Left forelimb (tissue), 1 donor: Measurements from ENCODE around the gene COPS4.
"Not testable (repeated sequence)": the region's sequence is repeated elsewhere in the genome, so short reads cannot be mapped to it uniquely, and the experiment has no call there.

Source experiments
- DNase-seq: peaks from one replicate; pipeline ENCODE4 v3.0.0-alpha.2; 2018; ENCODE audit warnings: low spot score

COPS4 gene

DNA sequence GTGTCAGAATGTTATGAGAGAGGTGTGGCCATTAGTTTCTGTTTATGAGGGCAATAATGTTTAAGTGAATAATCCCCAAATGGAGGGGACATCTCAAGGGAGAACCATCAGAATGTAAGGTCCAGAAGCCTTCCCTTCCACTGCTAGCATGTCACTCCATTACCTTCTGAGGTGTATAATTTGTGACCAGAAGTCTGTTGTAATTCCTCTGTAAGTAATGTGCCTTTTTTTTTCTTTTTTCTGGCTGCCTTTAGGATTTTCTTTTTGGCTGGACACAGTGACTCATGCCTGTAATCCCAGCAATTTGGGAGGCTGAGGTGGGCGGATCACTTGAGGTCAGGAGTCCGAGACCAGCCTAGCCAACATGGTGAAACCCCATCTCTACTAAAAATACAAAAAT, 10.8 kb upstream of the COPS4 start:
- no peak for DNase-seq

DNA sequence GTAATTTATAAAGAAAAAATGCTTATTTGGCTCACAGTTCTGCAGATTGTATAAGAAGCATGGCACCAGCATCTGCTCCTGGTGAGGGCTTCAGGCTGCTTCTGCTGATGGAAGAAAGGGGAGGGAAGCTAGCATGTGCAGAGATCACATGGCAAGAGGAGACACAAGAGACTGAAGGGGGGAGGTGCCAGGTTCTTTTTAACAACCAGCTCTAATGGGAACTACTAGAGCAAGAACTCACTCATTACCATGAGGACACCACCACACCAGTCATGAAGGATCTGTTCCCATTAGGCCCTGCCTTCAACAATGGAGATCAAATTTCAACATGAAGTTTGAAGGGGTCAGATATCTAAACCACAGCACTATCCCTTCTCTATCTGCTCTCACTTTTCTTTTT, 9.4 kb upstream of the COPS4 start:
- DNase-seq, result no peak

DNA sequence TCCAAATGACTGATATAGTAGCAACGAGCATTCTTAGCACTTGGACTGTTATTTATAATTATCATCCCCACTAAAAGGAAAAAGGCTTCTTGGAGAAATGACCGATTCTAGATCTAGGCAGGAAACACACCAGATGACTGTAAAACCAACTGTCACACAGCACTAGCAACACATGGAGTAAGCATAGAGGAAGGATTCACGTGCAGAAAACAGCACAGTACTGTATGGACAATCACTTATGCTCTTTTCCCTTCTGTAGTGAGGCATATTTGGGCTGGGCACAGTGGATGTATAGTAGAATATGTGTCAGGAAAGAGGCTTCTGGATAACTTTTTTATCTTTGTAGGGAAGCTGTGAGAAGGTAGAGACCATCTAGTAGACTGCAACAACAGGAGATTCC, 6.0 kb upstream of the COPS4 start:
- DNase-seq, result no peak

DNA sequence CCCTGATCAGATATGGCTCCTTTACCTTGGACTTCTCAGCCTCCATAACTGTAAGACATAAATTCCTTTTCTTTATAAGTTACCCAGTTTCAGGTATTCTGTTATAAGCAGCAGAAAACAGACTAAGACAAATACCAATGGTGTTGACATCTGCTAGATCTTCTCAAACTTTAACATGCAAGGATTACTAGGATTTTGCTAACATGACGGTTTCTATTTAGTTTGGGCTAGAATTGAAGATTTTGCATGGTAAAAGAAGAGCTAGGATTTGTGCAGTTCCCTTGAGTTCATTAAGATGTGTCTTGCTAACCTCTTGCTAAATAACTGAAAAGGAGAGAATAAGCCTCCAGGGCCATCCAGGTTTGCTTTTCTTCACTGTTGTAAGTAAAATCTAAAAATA, 5.3 kb upstream of the COPS4 start:
- DNase-seq, result no peak

DNA sequence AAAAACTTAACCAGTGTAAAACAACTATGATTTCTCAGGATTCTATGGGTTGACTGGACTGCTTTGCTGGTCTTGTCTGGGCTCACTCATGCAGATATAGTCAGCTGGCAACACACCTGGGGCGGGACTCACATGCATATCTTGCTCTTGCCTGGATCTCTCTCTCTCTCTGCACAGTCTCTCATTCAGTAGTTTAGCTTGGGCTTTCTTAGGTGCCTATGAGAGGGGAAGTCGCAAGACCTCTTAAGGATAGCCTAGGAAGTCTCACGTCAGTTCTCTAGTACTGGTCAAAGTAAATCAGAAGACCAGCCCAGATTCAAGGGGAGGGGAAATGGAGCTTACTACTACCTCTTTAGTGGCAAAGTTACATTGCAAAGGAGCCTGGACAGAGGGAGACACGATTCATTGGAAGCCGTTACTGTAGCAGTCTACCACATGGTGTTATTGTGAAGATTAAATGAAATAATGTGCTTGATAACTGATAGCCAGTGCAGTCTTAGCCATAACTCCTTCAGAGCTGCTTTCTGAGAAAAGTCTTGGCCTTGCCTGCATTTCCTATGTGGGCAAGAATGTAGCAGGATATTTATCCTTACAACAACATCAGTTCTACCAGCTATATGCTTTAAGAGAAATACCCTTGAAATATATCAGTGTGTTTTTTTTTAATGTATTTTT, 2.1 kb downstream of the COPS4 start:
- no peak for DNase-seq

DNA sequence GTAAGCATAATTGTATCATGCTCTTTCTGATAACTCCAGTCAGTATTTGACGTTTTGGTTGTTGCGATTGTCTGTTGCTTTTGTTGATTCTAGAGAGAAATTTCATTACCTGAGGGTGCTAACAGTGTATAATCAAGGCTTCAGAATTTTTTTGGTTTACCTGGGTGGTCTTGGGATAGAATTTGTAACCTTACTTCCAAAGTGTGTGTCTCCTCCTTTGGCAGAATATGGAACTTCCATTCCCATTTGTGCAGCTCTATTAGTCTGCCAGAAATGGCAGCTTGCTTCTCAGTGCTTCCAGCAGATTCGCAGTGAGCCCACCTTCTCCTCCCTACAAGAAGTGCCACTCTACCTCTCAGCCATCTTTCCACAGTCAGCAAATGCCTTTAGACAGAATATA, 5.3 kb downstream of the COPS4 start:
- no peak for DNase-seq

DNA sequence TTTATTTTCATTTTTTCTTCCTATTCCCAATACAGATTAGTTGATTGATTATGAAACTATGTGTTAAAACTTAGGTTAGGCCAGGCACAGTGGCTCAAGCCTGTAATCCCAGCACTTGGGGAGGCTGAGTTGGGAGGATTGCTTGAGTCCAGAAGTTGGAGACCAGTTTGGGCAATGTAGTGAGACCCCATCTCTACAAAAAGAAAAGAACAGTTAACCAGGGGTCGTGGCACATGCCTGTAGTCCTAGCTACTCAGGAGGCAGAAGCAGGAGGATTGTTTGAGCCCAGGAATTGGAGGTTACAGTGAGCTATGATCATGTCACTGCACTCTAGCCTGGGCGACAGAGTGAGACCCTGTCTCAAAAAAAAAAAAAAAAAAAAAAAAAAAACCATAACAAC, 8.2 kb downstream of the COPS4 start:
- DNase-seq, result not testable (repeated sequence)

DNA sequence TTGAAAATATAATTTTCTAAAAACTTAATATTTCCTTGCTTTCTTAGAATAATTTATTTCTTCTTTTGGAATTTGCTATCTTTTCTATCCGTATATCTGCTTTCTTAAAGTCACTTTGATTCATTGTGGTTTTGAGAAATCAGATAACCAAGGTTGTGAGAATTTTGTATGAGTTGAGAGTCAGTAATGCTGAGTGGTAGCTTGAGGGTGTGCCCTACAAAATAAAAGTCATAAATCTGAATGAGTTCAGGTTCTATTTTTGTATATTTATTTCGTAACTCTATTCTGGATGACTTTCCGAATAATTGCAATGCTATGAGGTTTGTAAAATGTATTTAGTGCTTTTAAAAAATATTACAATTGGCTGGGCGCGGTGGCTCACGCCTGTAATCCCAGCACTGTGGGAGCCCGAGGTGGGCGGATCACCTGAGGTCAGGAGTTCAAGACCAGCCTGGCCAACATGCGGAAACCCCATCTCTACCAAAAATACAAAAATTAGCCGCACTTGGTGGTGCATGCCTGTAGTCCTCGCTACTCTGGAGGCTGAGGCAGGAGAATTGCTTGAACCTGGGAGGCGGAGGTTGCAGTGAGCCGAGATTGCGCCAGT, 8.9 kb downstream of the COPS4 start:
- DNase-seq, result no peak

DNA sequence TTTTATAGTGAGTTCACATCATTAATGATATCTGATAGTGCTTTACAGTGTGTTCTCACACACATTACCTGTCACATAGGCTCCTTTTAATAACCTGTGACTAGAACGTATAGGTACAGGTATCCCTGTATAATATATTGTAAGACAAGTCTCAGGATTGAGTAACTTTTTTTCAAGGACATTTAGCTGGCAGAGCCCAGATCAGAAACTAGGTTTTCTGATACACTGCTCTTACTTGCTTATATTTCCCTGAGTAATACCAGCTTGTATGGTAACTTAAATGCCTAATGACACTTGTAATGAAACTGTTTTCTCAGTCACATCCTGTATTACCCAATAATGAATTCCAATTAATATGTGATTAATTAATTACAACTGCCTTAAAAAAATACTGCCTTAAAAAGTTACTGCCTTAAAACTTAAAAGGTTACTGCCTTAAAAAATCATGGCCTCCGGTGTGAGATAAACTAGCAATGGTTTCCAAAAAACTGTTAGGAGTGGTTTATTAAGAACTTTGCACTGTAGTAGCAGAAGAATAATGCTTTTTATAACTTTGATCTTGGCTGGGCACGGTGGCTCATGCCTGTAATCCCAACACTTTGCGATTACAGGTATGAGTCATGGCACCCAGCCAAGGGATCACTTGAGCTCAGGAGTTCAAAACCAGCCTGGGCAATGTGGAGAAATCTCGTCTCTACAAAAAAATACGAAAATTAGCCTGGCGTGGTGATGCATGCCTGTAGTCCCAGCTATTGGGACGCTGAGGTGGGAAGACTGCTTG, 11.9 kb downstream of the COPS4 start:
- DNase-seq, result no peak

DNA sequence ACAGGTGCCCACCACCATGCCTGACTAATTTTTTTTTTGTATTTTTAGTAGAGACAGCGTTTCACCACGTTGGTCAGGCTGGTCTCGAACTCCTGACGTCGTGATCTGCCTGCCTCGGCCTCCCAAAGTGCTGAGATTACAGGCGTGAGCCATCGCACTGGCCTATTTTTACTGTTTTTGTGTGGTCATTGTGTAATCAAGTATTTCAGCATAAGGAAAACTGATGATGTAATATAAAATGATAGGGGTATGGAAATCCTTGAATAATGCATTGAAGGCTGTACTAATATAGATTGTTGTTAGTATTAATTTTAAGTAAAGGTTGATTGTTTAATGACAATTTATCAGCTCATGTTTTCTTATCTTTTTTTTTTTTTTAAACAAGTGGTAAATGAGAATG, 13.8 kb downstream of the COPS4 start:
- DNase-seq, result not testable (repeated sequence)

DNA sequence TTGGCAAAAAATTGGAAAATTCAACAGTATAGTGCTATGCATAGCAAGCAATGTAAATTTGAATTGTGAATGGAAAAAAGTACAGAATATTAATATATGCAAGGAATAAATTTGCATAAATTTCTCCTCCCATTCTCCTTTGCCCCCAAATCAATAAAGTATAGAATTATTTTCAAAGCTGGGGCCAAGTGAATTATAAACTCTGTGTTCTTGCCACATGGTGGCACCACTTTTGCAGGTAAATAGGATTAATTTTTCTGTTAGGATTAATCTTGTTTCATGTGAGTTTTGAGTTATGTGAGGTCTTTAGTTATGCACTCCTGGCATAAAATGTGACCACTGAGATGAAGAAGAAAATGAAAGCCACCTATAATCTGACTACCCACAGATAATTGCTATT, 19.9 kb downstream of the COPS4 start:
- DNase-seq, result no peak

DNA sequence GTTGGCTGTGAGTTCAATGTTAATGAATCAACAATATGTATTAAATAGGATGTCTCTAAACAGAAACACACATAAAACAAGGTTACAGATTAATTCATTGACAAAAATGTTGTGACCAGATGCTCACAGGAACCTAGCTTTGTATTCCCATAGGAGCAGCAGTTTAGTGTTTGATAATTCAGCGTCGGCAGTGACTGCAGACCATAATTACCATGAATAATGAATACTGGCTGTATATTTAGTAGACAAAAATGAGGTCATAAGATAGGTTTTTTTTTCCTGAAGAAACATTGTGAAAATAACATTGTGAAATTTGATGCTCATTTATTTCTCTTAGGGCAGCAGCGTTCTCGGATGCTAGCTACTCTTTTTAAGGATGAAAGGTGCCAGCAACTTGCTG, 27.8 kb downstream of the COPS4 start:
- no peak for DNase-seq

DNA sequence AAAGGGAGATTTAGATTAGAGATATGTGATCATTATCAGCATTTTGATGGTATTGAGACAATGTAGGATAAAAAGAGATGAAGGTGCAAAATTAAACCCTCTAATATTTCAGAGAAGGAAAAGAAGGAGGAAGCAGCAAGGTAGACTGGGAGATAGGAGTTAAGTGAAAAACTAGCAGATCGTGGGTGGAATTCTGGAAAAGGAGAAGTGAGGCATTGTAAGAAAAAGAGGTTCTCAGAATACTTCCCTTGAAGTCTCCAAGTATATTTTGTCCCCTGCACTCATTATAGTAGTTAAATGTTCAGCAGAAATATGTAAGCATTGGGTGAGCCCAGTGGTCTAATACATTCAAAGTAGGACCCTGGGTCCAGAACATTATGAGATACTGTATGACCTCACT, 30.3 kb downstream of the COPS4 start:
- DNase-seq, result no peak

DNA sequence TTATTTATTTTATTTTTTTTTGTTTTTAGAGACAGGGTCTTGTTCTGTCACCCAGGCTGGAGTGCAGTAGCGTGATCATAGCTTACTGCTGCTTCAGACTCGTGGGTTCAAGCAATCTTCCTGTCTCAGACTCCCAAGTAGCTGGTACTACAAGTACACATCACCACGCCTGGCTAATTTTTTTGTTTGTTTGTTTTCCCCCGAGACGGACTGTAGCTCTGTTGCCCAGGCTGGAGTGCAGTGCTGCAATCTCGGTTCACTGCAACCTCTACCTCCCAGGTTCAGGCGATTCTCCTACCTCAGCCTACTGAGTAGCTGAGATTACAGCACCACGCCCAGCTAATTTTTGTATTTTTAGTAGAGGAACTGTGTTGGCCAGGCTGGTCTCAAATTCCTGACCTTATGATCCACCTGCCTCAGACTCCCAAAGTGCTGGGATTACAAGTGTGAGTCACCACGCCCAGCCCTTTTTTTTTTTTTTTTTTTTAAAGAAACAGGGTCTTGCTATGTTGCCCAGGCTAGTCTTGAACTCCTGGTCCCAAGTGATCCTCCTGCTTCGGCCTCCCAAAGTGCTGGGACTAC, 32.2 kb downstream of the COPS4 start:
- no peak for DNase-seq

DNA sequence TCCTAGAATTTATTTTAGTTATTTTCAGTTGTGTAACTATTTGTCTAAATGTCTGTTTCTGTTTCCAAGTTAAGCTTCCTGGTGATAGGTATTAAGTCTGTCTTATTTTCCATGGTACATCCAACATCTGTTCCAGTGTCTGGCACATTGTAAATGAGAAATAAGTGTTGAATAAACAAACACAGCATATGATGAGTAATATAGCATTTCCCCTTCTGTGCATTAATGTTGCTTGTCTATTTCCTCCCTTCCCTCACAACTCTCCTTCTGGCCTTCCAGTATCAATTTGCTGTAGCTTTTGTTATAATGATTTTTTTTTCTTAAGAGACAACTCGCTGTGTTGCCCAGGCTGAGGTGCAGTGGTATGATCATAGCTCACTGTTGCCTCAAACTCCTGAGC, 36.1 kb downstream of the COPS4 start:
- DNase-seq, result no peak

DNA sequence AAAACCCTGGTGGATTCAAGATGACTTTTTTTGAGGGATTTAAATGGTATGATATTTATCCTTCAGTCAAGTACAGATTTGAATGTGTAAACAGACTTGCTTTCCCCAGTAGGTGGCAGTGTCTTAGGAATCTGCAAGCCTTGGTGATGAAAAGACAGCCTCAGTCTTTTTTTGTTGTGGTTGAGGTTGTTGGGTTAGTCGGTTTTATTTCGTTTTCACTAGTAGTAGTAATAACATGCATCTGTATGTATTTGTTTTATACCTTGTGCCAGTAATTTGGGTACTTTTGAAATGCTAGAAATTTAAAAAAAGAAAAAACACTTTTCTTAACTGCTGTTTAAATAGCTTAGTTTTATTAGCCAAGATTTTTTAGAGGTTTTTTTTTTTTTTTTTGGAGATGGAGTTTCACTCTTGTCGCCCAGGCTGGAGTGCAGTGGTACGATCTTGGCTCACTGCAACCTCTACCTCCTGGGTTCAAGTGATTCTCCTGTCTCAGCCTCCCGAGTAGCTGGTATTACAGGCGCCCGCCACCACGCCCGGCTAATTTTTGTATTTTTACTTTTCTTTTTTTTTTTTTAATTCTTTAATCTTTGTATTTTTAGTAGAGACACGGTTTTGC, 39.2 kb downstream of the COPS4 start:
- no peak for DNase-seq

DNA sequence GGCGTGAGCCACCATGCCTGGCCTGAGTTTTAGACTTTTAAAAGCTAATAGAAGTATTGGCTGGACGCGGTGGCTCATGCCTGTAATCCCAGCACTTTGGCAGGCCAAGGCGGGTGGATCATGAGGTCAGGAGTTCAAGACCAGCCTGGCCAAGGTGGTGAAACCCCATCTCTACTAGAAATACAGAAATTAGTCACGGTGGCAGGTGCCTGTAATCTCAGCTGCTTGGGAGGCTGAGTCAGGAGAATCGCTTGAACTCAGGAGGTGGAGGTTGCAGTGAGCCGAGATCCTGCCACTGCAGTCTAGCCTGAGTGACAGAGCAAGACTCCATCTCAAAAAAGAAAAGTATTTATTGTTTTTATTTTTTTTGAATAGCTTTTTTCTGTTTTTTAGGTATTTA, 39.8 kb downstream of the COPS4 start:
- DNase-seq, result not testable (repeated sequence)

DNA sequence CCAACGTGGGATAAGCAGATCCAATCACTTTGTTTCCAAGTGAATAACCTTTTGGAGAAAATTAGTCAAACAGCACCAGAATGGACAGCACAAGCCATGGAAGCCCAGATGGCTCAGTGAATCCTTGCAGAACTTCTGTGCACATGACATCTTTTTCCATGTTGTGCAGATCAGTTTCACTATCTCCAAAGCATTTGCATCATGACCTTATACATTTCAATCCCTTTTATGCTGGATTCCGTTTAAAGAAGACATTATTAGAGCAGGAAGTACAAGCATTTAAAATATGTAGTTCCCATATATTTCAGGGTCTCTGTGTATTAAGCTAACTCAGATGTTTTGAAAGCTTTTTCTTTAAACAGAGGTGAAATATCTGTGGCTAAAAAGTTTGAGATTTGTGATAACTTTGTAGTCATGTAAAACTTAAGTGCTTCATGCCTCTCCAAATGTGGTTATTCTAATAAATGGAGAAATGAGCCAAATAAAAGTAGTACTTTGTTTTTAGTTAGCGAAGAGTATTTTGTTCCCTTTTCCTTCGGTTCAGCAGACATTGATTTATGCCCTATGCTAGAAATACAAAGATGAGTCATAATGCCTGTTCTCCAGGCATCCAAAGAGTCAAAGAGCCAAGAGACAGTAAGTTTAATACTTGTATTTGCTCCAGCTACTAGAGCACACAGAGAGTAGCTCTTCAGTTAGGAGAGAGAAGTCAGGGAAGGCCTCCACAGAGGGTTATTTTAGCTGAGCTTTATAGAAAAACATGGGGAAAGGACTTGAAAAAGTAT, 40.5 kb downstream of the COPS4 start:
- DNase-seq, result no peak

DNA sequence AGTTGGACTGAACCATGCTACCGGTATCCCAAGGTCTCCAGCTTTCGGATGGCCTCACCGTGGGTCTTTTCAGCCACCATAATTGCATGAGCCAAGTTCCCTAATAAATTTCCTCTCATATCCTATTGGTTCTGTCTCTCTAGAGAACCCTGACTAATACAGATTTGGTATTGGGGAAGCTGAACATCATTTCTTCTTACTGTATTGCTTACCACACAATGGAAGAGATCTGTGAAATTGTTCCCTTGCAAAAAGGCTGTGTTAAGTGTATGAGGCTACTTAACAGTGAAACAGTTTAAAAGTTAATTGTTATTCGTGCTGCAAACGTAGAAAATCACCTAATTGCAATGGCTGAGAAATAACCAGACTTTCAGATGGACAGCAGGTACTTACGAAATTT, 45.6 kb downstream of the COPS4 start:
- DNase-seq, result no peak

DNA sequence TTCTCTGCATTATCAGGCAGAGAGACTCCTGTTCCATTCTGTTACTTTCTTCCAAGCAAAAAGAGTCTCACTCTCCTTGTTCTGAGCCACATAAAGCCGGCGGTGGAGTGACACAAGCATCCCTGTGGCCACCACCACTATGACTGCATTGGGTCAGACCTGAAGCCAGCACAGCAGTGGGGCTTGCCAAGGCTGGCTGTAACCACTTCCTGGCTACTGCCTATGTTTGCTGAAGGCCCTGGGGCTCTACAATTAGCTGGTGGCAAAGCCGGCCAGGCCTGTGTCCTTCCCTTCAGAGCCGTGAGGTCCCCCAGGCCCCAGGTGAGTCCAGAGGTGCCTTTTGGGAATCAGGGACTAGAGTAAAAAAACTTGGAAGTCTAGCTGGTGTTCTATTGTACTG, 47.8 kb downstream of the COPS4 start:
- no peak for DNase-seq

DNA sequence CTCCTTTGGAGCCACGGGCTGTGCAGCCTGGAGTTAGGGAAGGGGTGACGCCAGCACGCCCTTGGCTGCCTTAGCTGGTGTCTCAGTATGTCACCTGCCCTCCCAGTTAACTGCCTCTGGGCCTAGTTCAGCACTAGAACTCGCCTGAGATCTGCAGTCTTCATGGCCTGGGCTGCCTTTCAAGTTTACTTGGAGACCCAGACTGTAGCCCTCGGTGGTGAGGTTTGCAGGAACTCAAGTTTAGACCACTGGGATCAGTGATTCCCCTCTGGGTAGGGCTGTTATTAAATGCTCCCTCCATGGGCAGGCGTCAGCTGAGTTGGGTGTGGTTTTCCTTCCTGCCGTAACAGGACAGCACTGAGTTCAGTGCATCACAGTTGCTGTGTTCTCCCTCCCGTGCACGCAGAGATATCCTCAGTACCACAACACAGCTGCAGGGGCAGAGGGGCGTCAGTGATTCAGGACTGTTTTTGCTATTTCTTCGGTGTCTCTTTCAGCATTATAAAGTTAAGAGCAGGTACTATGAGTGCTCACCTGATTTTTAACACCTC, 49.0 kb downstream of the COPS4 start:
- DNase-seq, result no peak

DNA sequence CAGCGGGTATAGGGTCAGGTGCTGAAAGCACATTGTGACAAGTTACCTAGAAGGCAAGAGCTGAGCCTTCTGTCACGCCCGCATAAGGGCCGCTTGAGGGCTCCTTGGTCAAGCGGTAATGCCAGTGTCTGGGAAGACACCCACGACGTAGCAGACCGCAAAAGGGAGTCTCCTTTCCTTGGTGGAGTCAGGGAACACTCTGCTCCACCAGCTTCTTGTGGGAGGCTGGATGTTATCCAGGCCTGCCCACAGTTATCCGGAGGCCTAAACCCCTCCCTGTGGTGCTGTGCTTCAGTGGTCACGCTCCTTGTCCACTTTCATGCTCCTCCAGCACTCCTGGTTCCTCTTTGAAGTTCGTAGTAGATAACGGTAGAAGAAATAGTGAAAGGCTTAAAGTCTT, 50.0 kb downstream of the COPS4 start:
- not testable (repeated sequence) for DNase-seq
